ENCODE measurements around the gene ACAD9. TPM values are rescaled to one million over a fixed set of nuclear protein-coding genes. Genes with fewer than 3 reads are reported as not detected.

Gene ACAD9
- total RNA-seq (2013; cell fraction: nucleolus; rRNA removed): 117 and 142 TPM in 2 replicates
- 43.8 and 47.6 TPM in 2 replicates for total RNA-seq (2014; rRNA removed)
- total RNA-seq (2014; rRNA removed; fragmentation: Illumina TruSeq; extraction: Trizol): 31.2 and 33.4 TPM in 2 replicates
- total RNA-seq (2021): 50.0 and 54.0 TPM in 2 replicates
- polyA plus RNA-seq (2011; ENCODE audit: low read depth): 11.5 TPM
- 19.9 and 31.7 TPM in 2 replicates for polyA plus RNA-seq (2011; rRNA removed)
- 38.5 and 43.8 TPM in 2 replicates for polyA plus RNA-seq (2011; cell fraction: cytosol; rRNA removed)
- polyA plus RNA-seq (2011; cell fraction: nucleus; rRNA removed): 80.0 and 94.9 TPM in 2 replicates
- 19.4 and 22.8 TPM in 2 replicates for polyA plus RNA-seq (2012)
- polyA plus RNA-seq (2014; fragmentation: Illumina TruSeq; extraction: Trizol): 35.2 and 39.8 TPM in 2 replicates
- 10 to 100 TPM; 12.7 to 21.5 TPM for polyA plus RNA-seq (2014; fragmentation: Nextera tagmentation; extraction: Ambion mirVana)
- polyA plus RNA-seq (2014; rRNA removed): 53.8 and 54.4 TPM in 2 replicates
- polyA plus RNA-seq (2016; fragmentation: Nextera tagmentation; extraction: Ambion mirVana): 10 to 100 TPM; 55.9 to 63.1 TPM
- 39.1 and 59.7 TPM in 2 replicates for polyA minus RNA-seq (2011; rRNA and poly(A)+ RNA removed)
- 9.6 and 14.9 TPM in 2 replicates for polyA minus RNA-seq (2011; cell fraction: cytosol; rRNA and poly(A)+ RNA removed)
- polyA minus RNA-seq (2011; cell fraction: nucleus; rRNA and poly(A)+ RNA removed): 48.0 and 101 TPM in 2 replicates
- percentile 76 among the genes with signal in this experiment for Bru-seq, nascent RNA
- percentile 69 among the genes with signal in this experiment for BruChase-seq, experiment 1, labeled RNA remaining after a 6-hour chase
- percentile 70 among the genes with signal in this experiment for BruChase-seq, experiment 2, labeled RNA remaining after a 2-hour chase
- long read RNA-seq, experiment 1, transcript ACAD9-201 (18 exons, 2,454 nt): major isoform, 32 of 45 reads
- long read RNA-seq, experiment 1, partial matches to known transcripts: 0 of 45 reads
- long read RNA-seq, experiment 1, other reads (novel, unspliced or antisense): 10 of 45 reads
- long read RNA-seq, experiment 2, transcript ACAD9-206 (18 exons, 2,431 nt): minor isoform, 13 of 218 reads
- long read RNA-seq, experiment 2, transcript ACAD9-201 (18 exons, 2,454 nt): major isoform, 157 of 218 reads
- long read RNA-seq, experiment 2, partial matches to known transcripts: 29 of 218 reads
- long read RNA-seq, experiment 2, other reads (novel, unspliced or antisense): 19 of 218 reads

DNA sequence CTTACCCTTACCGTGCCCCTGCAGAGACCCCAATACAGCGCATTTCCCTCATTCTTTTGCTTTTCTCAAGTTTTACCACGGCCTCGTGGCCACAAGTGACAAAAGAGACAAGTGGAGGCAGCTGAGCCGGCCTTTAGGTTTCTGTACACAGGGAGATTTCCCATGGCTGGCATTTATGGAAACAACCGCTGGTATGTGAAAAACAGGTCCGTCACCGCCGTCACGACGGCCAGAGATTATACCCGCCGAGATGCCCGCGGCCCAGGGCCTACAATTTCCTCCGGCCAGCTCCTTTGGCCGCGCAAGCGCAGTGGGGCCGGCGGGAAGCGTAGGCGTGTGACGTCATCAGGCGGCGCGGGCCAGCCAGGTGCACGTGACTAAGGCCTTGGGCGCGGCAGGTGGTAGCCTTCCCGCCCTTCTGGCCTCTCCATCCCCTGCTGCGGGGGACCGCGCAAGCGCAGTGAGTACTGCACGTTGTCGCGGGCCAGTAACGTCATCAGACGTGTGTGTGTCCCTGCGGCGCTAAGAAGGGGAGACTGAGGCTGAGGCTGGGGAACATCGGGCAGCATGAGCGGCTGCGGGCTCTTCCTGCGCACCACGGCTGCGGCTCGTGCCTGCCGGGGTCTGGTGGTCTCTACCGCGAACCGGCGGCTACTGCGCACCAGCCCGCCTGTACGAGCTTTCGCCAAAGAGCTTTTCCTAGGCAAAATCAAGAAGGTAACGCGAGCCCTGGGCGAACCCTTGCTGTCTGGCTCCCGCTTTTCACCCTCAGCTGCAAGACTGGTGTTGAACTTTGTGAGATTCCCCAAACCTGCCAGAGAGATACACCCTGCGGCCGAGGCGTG lies at the start of gene ACAD9:
TSS of gene ACAD9 (plus strand) at position 496 of the 845 bp plus-strand sequence. CDS start at position 568, 72 bp downstream.
- peak; percentile 97 for DNase-seq (ENCODE audit: low read depth, low spot score)
- in situ Hi-C loops (cut with MboI): no loop called here
- SMC1A ChIA-PET (ENCODE audit: uncharacterized antibody, unreplicated experiment): interaction anchor here (1.3 to 2.5 kb wide), 4 partner anchors 11 to 198 kb away, joined by 4 to 16 read pairs (median 4); no protein-coding TSS in a partner anchor
- Histone ChIP-seq H2AFZ (ENCODE audit: control insufficient read depth, low read depth, low read length) (peak within 1 kb of the TSS; percentile 91), H3K27ac (ENCODE audit: control insufficient read depth, insufficient read depth) (peak within 1 kb of the TSS; percentile 85), H4K20me1 (ENCODE audit: control insufficient read depth, insufficient read depth) (no peaks in the 10 kb centered on the region), H3K4me1 (ENCODE audit: control insufficient read depth, insufficient read depth, low read length) (peaks cover 18% of the 10 kb centered on the region), H3K4me2 (ENCODE audit: control insufficient read depth, insufficient read depth) (peak within 1 kb of the TSS; percentile 96), H3K9me3 (replicated peaks; ENCODE audit: control insufficient read depth, insufficient read depth, low read length) (no peaks in the 10 kb centered on the region), H3K79me2 (ENCODE audit: control insufficient read depth, insufficient read depth, low read length) (peaks cover 54% of the 10 kb centered on the region), H3K4me3 (peak within 1 kb of the TSS; percentile 92), H3K27me3 (replicated peaks in 1 of 2; ENCODE audit: control insufficient read depth in 2 of 2, insufficient read depth in 2 of 2, low read length in 1 of 2) (no peaks in the 10 kb centered on the region), H3K9ac (ENCODE audit: control insufficient read depth, insufficient read depth, low read length) (peak within 1 kb of the TSS; percentile 94), H3K36me3 (ENCODE audit: control insufficient read depth in 2 of 2, insufficient read depth in 2 of 2, low read length in 1 of 2) (no peaks in the 10 kb centered on the region; a peak in 1 of 4 replicates)
- FAIRE-seq: peak; percentile 96
- POLR2A ChIA-PET: interaction anchor here (0.7 to 2.1 kb wide), 11 partner anchors 8 to 520 kb away, joined by 3 to 7 read pairs (median 3); partner anchors contain the start of gene RAB7A
- intact Hi-C loops (cut with micrococcal nuclease; ENCODE audit: unreplicated experiment): loop anchor here (2.0 to 5.0 kb wide), 2 partner anchors 199 to 368 kb away; partner anchors contain the start of gene COPG1
- ATAC-seq: peak; percentile 92
- BruUV-seq (replicated peaks): TSS peak; percentile 81
- RAD21 ChIA-PET (ENCODE audit: unreplicated experiment): interaction anchor here (0.5 to 2.9 kb wide), 12 partner anchors 11 to 282 kb away, joined by 3 to 9 read pairs (median 3); partner anchors contain the start of gene RPN1
- CTCF ChIA-PET: interaction anchor here (0.5 to 4.6 kb wide), 14 partner anchors 9 to 367 kb away, joined by 3 to 53 read pairs (median 6); no protein-coding TSS in a partner anchor
- 1% methylated on average over 65 of the region's 65 CpGs for WGBS (ENCODE audit: insufficient coverage, insufficient replicate concordance, low lambda C conversion rate, missing lambda C conversion rate)
- TF ChIP-seq MTA3 (IDR thresholded peaks at IDR 0.05; ENCODE audit: borderline replicate concordance, low read length): no peak
- peak; percentile 79 for TF ChIP-seq DPF2 (IDR thresholded peaks at IDR 0.05)
- TF ChIP-seq E2F8 (IDR thresholded peaks at IDR 0.05; ENCODE audit: low read depth, partially characterized antibody): peak; percentile 88
- TF ChIP-seq, protein P1, sequence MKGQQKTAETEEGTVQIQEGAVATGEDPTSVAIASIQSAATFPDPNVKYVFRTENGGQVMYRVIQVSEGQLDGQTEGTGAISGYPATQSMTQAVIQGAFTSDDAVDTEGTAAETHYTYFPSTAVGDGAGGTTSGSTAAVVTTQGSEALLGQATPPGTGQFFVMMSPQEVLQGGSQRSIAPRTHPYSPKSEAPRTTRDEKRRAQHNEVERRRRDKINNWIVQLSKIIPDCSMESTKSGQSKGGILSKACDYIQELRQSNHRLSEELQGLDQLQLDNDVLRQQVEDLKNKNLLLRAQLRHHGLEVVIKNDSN (IDR thresholded peaks at IDR 0.05; ENCODE audit: borderline replicate concordance, extremely low read length, insufficient read depth, low read depth, low read length): peak; percentile 97
- peak; percentile 90; the same call in 2 of the 3 replicates for TF ChIP-seq POU2F2 (IDR thresholded peaks at IDR 0.05; ENCODE audit: borderline replicate concordance, low read depth, low read length)
- peak; percentile 71; the same call in 1 of the 2 replicates for TF ChIP-seq E2F4 (IDR thresholded peaks at IDR 0.05; ENCODE audit: low read depth, low read length)
- no peak for TF ChIP-seq PBX3 (IDR thresholded peaks at IDR 0.05; ENCODE audit: insufficient replicate concordance, low read depth, low read length)
- no peak; the same call in 1 of the 2 replicates for TF ChIP-seq CBX5 (IDR thresholded peaks at IDR 0.05; ENCODE audit: low read depth)

All from GM12878 (cell line).